Stimulated activated CD4-positive, alpha-beta T cell treated with anti-CD3 and anti-CD28 coated beads, TNF-alpha, amount 100 ng/mL, for 48 hours (primary cell): ENCODE data around the gene FAM3D.
A peak's percentile ranks its signal among the peaks of the same experiment; 100 is the strongest.
"Not testable (repeated sequence)": the region's sequence is repeated elsewhere in the genome, so short reads cannot be mapped to it uniquely, and the experiment has no call there.

Source experiments
- DNase-seq, 3 donors: peaks; one replicate each; pipeline ENCODE4 v3.0.0-alpha.2; 2020; ENCODE audit warnings: low read depth in 3 of 3

FAM3D gene

DNA sequence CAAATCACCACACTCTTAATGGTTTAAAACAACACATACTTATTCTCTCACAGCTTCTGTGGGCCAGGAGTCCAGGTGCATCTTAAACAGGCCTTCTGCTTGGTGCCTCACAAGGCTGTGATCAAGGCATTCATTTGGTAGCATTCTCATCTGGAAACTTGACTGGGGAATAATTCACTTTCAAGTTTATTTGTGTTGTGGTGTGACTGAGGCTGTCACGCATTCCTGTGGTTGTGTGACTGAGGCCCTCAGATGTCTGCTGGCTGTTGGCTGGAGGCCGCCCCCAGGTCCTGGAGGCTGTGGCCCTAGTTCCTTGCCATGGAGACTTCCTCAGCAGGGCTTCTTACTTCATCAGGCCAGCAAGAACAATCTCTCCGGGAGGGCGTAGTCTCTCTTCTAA, 16.9 kb upstream of the FAM3D start:
- peak in 1 of 3 donors; percentile 19 for DNase-seq

GRCh38 chr3:58683001-58683458, 16.5 kb upstream of the FAM3D start:
- DNase-seq = no peak

DNA sequence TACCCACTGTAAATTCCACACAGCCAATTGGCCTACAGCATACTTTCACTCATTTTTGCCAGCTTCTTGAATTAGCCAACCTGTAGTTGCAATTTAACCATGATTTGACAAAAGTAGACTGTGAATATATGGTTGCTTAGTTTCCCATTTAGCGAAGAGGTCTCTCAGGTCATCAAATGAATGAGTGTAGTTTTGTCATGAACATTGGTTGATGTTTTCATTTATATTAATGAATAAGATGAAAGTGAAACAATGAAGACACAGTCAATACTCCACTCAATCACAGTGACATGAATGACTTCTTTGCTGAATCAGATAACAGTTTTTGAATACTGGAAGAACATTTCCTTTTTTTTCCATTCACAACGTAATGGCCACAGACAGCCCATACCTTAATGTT, 15.3 kb upstream of the FAM3D start:
- DNase-seq = no peak

GRCh38 chr3:58680879-58681525, 14.4 kb upstream of the FAM3D start:
- DNase-seq = no peak

DNA sequence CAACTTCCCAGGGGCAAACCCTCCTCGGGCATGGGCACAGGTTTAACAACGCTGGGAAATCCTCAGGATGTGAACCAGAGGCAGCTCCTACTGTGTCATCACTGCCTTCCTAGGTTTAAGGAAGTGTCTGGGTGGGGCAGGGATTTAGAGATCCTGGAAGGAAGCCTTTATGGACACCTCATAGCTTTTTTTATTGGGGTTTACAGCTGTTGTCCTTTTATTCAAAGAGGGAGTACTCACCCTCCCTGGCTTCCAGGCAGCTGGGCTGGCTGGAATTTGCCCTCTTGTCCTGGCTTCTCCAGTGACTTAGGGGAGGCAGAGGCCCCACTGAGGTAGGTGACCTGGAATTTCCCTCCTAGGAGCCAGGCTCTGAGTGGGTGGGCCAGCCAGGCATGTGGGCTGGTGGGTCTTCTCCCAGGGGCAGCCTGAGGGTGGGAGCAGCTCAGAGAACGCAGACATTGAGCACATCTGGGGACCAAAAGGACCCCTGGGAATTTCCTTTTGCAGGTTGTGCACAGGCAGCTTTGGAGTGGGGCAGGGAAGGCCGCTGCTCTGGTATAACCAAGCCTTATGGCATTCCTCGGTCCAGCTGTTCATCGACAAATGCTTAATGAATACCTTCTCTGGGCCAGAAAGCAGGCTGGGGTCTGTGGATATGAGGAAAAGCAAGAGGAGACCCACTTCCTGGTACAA, 13.5 kb upstream of the FAM3D start:
- no peak for DNase-seq

- DNase-seq = no peak
Measured at GRCh38 chr3:58679446-58679845, 12.9 kb upstream of the FAM3D start.

- not testable (repeated sequence) for DNase-seq
Measured at GRCh38 chr3:58678177-58678970, 11.8 kb upstream of the FAM3D start.

GRCh38 chr3:58672880-58673279, 6.3 kb upstream of the FAM3D start:
- DNase-seq = no peak

DNA sequence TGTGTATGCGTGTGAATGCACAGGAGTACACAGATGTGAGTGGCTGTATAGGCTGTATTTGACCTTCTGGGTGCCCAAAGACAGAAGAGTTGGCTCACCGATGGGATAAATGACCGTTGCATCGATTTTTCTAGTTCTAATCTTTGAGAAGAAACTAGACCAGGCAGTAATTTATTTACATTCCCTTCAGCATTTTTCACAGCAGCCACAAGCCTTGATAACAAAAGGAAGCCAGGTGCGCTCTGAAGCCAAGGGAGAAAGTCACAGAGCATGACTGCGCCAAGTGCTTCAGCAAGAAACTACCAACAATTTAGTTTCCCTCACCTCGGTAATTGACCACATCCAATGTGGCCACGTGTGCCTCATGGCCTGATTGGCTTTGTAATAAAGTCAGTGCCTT, 5.9 kb upstream of the FAM3D start:
- no peak for DNase-seq

GRCh38 chr3:58670506-58671135, 4.0 kb upstream of the FAM3D start:
- no peak for DNase-seq

- DNase-seq = no peak
Measured at GRCh38 chr3:58668247-58668646, 1.7 kb upstream of the FAM3D start.

GRCh38 chr3:58667704-58668103, 1.1 kb upstream of the FAM3D start:
- no peak for DNase-seq

GRCh38 chr3:58667229-58667628, 655 bp upstream of the FAM3D start:
- no peak for DNase-seq

GRCh38 chr3:58665405-58665804, 1.2 kb downstream of the FAM3D start:
- no peak for DNase-seq

GRCh38 chr3:58664611-58665010, 2.0 kb downstream of the FAM3D start:
- no peak for DNase-seq

- no peak for DNase-seq
Measured at GRCh38 chr3:58661836-58662420, 4.6 kb downstream of the FAM3D start.

- no peak for DNase-seq
Measured at GRCh38 chr3:58660998-58661397, 5.6 kb downstream of the FAM3D start.

- DNase-seq = no peak
Measured at GRCh38 chr3:58659051-58659675, 7.4 kb downstream of the FAM3D start.

GRCh38 chr3:58658508-58658907, 8.1 kb downstream of the FAM3D start:
- DNase-seq = no peak

- no peak for DNase-seq
Measured at GRCh38 chr3:58657571-58658141, 8.9 kb downstream of the FAM3D start.

GRCh38 chr3:58657036-58657520, 9.5 kb downstream of the FAM3D start:
- DNase-seq = no peak
